ENCODE data around the gene ATP13A4.

DNA sequence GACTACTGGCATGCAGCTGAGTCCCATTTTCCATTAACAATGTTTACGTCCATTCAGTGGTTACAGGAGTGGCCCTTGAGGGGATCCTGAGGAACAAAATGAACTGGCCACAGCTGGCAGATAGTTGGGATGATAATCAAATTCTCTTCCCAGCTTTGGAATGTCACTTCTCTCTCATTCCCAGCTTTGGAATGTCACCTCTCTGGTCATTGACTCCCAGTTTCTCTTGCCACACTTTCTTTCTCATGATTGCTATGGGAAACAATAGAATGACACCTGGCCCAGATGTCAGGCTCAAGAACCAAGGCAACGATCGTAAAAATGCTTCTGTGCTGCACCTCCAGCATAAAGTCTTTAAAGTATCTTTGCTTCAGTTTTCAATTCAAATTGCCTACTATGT is 34.0 kb downstream of the ATP13A4 start:
- TF ChIP-seq, protein P1, sequence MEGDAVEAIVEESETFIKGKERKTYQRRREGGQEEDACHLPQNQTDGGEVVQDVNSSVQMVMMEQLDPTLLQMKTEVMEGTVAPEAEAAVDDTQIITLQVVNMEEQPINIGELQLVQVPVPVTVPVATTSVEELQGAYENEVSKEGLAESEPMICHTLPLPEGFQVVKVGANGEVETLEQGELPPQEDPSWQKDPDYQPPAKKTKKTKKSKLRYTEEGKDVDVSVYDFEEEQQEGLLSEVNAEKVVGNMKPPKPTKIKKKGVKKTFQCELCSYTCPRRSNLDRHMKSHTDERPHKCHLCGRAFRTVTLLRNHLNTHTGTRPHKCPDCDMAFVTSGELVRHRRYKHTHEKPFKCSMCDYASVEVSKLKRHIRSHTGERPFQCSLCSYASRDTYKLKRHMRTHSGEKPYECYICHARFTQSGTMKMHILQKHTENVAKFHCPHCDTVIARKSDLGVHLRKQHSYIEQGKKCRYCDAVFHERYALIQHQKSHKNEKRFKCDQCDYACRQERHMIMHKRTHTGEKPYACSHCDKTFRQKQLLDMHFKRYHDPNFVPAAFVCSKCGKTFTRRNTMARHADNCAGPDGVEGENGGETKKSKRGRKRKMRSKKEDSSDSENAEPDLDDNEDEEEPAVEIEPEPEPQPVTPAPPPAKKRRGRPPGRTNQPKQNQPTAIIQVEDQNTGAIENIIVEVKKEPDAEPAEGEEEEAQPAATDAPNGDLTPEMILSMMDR (IDR thresholded peaks at IDR 0.05), result no peak
- TF ChIP-seq POLR2A (IDR thresholded peaks at IDR 0.05), result no peak

Measured in uterus (tissue), 2 donors.